Lower leg skin (tissue), 3 donors: ENCODE measurements around the gene DGAT2.

Source experiments
- CTCF ChIP-seq, 3 donors: fragments of 450-650 bp; IDR thresholded peaks; one replicate each; pipeline ENCODE4 v1.5.1; 2016; ENCODE audit warnings: antibody characterized with exemption in 3 of 3, mild to moderate bottlenecking in 3 of 3, moderate library complexity in 2 of 3
- POLR2A ChIP-seq, 2 donors: fragments of 450-650 bp; IDR thresholded peaks; one replicate each; pipeline ENCODE4 v1.6.1; 2016 to 2017; ENCODE audit warnings: antibody characterized with exemption in 2 of 2, mild to moderate bottlenecking in 1 of 2, moderate library complexity in 1 of 2

- TF ChIP-seq CTCF (IDR thresholded peaks at IDR 0.05) (no peak), POLR2A (IDR thresholded peaks at IDR 0.05) (no peak)
Measured at GRCh38 chr11:75737314-75737713, 31.3 kb upstream of the DGAT2 start.
